Measurements from ENCODE around the gene LCN6. TPM values are rescaled to one million over a fixed set of nuclear protein-coding genes. Genes with fewer than 3 reads are reported as not detected.

LCN6 gene
- polyA plus RNA-seq, 1 donor (not counting 4 experiments of a cell fraction or from before 2014, with no cell fraction given): not detected

DNA sequence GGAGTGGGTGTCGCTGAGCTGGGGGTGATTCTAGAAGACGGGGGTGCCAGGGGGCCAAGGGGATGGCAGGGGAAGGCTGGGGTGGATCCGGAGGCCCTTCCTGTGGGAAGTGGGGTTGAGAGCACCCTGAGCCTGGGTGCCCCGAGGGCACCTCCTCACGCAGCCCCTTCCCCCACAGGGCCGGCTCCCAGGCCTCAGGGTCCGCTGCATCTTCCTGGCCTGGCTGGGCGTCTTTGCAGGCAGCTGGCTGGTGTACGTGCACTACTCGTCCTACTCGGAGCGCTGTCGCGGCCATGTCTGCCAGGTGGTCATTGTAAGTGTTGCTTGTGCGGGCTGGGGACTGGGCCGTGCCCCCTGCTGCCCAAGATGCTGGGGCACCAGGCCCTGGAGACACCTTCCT, 30.9 kb downstream of the LCN6 start:
- H3K9ac ChIP-seq (ENCODE audit: control insufficient read depth, extremely low read depth, insufficient read depth, low read length): no peak overlapping the region
- peaks cover 0 to under 1% of the 10 kb centered on the region in 2 experiments for H3K36me3 ChIP-seq (ENCODE audit: control insufficient read depth in 2 of 2, extremely low read depth in 1 of 2, insufficient read depth in 2 of 2, low read length in 2 of 2)
- no peak overlapping the region for H3K27ac ChIP-seq (ENCODE audit: control insufficient read depth, insufficient read depth, low read length)
- no peak overlapping the region for H3K4me2 ChIP-seq (ENCODE audit: control insufficient read depth, extremely low read depth, insufficient read depth, low read depth, low read length)
- peaks cover 13% of the 10 kb centered on the region for H3K27me3 ChIP-seq (ENCODE audit: control insufficient read depth, extremely low read depth, insufficient read depth, low read length)
- H3K4me3 ChIP-seq (ENCODE audit: control insufficient read depth in 2 of 3, extremely low read depth in 1 of 3, insufficient read depth in 2 of 3, low read depth in 1 of 3, low read length in 3 of 3): no peak overlapping the region
- peaks cover 14% of the 10 kb centered on the region for H3K4me1 ChIP-seq (ENCODE audit: control insufficient read depth, extremely low read depth, insufficient read depth, low read length)
- peaks cover under 1% of the 10 kb centered on the region for H3K9me1 ChIP-seq (ENCODE audit: control insufficient read depth, extremely low read depth, insufficient read depth, low read length)
- no peak for TF ChIP-seq EZH2 (IDR thresholded peaks at IDR 0.05; ENCODE audit: low read length)
- TF ChIP-seq, protein P1, sequence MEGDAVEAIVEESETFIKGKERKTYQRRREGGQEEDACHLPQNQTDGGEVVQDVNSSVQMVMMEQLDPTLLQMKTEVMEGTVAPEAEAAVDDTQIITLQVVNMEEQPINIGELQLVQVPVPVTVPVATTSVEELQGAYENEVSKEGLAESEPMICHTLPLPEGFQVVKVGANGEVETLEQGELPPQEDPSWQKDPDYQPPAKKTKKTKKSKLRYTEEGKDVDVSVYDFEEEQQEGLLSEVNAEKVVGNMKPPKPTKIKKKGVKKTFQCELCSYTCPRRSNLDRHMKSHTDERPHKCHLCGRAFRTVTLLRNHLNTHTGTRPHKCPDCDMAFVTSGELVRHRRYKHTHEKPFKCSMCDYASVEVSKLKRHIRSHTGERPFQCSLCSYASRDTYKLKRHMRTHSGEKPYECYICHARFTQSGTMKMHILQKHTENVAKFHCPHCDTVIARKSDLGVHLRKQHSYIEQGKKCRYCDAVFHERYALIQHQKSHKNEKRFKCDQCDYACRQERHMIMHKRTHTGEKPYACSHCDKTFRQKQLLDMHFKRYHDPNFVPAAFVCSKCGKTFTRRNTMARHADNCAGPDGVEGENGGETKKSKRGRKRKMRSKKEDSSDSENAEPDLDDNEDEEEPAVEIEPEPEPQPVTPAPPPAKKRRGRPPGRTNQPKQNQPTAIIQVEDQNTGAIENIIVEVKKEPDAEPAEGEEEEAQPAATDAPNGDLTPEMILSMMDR (optimal IDR thresholded peaks at IDR 0.05 in 1 of 3, IDR thresholded peaks at IDR 0.05 in 1 of 3, conservative IDR thresholded peaks at IDR 0.05 in 1 of 3; ENCODE audit: extremely low read depth in 1 of 3, insufficient read depth in 2 of 3, low read length in 3 of 3): no peak
- H3K9me3 ChIP-seq (ENCODE audit: control insufficient read depth, low read depth, low read length): no peaks in the 10 kb centered on the region
- no peaks in the 10 kb centered on the region for H3K79me2 ChIP-seq (ENCODE audit: control insufficient read depth, insufficient read depth, low read length)
- H2AFZ ChIP-seq (ENCODE audit: control insufficient read depth, low read length): no peak overlapping the region
- dilution Hi-C loops (cut with MboI; ENCODE audit: extremely low pct_ligation_motif_present, low sequenced_read_pairs): no loop called here
- DNase-seq (ENCODE audit: low read depth, low spot score) (no peak), FAIRE-seq (no peak)
- H4K20me1 ChIP-seq (ENCODE audit: control insufficient read depth, extremely low read depth, insufficient read depth, low read length): peaks cover 13% of the 10 kb centered on the region

DNA sequence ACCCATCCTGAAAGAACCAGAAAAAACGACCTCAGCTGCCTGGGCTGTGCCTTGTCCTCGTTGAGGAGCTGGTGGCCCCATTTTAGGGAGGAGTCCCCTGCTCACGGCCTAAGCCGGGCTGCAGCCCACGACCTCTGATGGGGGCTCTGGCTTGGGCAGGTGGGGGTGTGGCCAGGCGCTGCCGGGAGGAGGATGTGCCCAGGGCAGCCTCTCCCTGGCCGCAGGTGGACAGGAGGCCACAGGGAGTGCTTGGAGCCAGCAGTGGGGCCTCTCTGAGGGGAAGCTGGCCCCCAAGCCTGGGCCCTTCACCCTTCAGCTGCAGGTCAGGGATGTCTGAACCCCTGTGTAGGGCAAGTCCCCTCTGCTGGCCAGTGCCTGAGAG, 33.4 kb downstream of the LCN6 start:
- Histone ChIP-seq H3K4me3 (ENCODE audit: control insufficient read depth in 2 of 3, extremely low read depth in 1 of 3, insufficient read depth in 2 of 3, low read depth in 1 of 3, low read length in 3 of 3) (no peak overlapping the region), H2AFZ (ENCODE audit: control insufficient read depth, low read length) (no peak overlapping the region), H3K9ac (ENCODE audit: control insufficient read depth, extremely low read depth, insufficient read depth, low read length) (no peak overlapping the region), H3K27ac (ENCODE audit: control insufficient read depth, insufficient read depth, low read length) (no peak overlapping the region), H3K36me3 (ENCODE audit: control insufficient read depth in 2 of 2, extremely low read depth in 1 of 2, insufficient read depth in 2 of 2, low read length in 2 of 2) (no peaks in the 10 kb centered on the region), H3K9me3 (ENCODE audit: control insufficient read depth, low read depth, low read length) (no peaks in the 10 kb centered on the region), H3K27me3 (ENCODE audit: control insufficient read depth, extremely low read depth, insufficient read depth, low read length) (peaks cover 19% of the 10 kb centered on the region), H3K4me1 (ENCODE audit: control insufficient read depth, extremely low read depth, insufficient read depth, low read length) (no peaks in the 10 kb centered on the region), H3K4me2 (ENCODE audit: control insufficient read depth, extremely low read depth, insufficient read depth, low read depth, low read length) (no peak overlapping the region), H4K20me1 (ENCODE audit: control insufficient read depth, extremely low read depth, insufficient read depth, low read length) (no peaks in the 10 kb centered on the region), H3K9me1 (ENCODE audit: control insufficient read depth, extremely low read depth, insufficient read depth, low read length) (no peaks in the 10 kb centered on the region), H3K79me2 (ENCODE audit: control insufficient read depth, insufficient read depth, low read length) (no peaks in the 10 kb centered on the region)
- dilution Hi-C loops (cut with MboI; ENCODE audit: extremely low pct_ligation_motif_present, low sequenced_read_pairs): no loop called here
- DNase-seq (ENCODE audit: low read depth, low spot score) (no peak), FAIRE-seq (no peak)
- TF ChIP-seq, protein P1 (optimal IDR thresholded peaks at IDR 0.05 in 1 of 3, IDR thresholded peaks at IDR 0.05 in 1 of 3, conservative IDR thresholded peaks at IDR 0.05 in 1 of 3; ENCODE audit: extremely low read depth in 1 of 3, insufficient read depth in 2 of 3, low read length in 3 of 3): no peak
- TF ChIP-seq EZH2 (IDR thresholded peaks at IDR 0.05; ENCODE audit: low read length): no peak
